Astrocyte (in vitro differentiated cells and primary cell): ENCODE measurements around the gene FTCD.

ENCODE experiments used
- EZH2 ChIP-seq: IDR thresholded peaks from 2 replicates; pipeline ENCODE4 v1.6.1; 2012; ENCODE audit warnings: mild to moderate bottlenecking, low read length, inconsistent platforms; ENCODE audit not compliant: insufficient read depth
- TF ChIP-seq, protein P1 (sequence below): IDR thresholded peaks from 2 replicates; pipeline ENCODE4 v1.5.1; 2011; ENCODE audit warnings: low read depth, mild to moderate bottlenecking, inconsistent platforms, low read length, moderate library complexity; ENCODE audit not compliant: insufficient read depth

GRCh38 chr21:46189959-46190490, 34.6 kb upstream of the FTCD start:
- TF ChIP-seq EZH2: no peak
- TF ChIP-seq, protein P1, sequence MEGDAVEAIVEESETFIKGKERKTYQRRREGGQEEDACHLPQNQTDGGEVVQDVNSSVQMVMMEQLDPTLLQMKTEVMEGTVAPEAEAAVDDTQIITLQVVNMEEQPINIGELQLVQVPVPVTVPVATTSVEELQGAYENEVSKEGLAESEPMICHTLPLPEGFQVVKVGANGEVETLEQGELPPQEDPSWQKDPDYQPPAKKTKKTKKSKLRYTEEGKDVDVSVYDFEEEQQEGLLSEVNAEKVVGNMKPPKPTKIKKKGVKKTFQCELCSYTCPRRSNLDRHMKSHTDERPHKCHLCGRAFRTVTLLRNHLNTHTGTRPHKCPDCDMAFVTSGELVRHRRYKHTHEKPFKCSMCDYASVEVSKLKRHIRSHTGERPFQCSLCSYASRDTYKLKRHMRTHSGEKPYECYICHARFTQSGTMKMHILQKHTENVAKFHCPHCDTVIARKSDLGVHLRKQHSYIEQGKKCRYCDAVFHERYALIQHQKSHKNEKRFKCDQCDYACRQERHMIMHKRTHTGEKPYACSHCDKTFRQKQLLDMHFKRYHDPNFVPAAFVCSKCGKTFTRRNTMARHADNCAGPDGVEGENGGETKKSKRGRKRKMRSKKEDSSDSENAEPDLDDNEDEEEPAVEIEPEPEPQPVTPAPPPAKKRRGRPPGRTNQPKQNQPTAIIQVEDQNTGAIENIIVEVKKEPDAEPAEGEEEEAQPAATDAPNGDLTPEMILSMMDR: no peak
